HG02884 (cell line): Measurements from ENCODE around the gene HCAR1.
"Not testable (repeated sequence)": the region's sequence is repeated elsewhere in the genome, so short reads cannot be mapped to it uniquely, and the experiment has no call there.

Experiments
- ATAC-seq: cut with Tn5 transposase; IDR thresholded peaks from one replicate; pipeline ENCODE4 v1.9.1; 2021; ENCODE audit warnings: mild to moderate bottlenecking, moderate library complexity; ENCODE audit not compliant: unreplicated experiment

Gene HCAR1

DNA sequence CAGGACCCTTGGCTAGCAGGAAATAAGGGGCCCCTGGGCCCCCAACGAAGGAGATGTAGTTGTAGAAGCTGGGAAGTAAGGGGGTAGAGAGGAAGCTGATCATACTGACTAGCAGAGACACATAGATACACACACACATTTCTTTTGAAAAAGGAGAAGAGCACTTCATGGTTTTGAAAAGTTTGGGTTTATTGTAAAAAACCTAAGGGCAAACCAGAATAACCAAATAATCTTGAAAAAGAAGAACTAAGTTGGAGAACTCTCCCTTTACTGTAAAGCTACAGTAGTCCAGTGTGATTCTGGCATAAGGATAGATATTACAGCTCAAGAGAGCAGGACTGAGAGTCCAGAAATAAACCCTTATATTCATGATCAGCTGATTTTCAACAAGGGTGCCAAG is 8.3 kb downstream of the HCAR1 start:
- no peak for ATAC-seq

DNA sequence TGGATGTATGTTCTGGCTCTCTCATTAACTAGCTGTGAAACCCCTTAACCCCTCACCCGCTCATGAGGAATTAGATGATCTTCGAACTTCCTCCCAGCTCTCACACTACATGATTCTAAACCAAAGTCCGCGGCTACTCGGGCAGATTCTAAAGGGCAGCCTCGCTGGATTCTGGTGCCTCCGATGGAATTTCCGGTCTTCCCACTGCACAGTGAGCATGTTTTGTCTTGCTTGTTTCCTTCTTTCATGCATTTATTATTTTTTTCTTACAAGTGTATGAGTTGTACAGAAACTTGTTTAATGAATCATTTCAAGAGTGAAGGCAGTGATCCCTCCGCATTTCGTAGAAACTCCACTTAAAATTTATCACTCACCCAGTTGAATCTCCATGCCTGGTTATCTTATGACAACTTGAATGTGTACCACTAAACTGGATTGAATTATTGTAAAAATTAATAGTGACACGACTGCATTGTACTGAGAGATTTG is 9.5 kb downstream of the HCAR1 start:
- ATAC-seq, result no peak

DNA sequence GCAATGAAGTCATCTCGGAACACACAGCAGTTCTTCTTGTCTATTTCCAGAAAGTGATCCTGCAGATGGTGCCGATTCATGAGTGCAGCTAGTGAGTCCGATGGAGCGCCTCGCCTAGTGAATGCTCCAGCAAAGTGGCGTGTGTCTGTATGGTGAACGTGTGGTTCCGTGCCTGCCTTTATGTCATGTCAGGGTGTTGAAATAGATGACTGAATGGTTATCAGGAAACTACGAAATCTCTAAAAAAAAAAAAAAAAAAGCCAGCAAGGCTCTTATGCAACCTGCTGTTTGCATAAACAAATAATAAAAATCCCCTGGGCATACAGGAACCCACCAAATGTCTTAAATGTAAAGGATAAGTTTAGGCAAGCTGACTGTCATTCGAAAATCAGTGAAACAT is 14.0 kb downstream of the HCAR1 start, which contains the start of gene HCAR3:
Gene HCAR3 (minus strand): TSS at position 154 of the 400 bp plus-strand sequence. CDS start 74 bp downstream, at position 80.
- not testable (repeated sequence) for ATAC-seq

DNA sequence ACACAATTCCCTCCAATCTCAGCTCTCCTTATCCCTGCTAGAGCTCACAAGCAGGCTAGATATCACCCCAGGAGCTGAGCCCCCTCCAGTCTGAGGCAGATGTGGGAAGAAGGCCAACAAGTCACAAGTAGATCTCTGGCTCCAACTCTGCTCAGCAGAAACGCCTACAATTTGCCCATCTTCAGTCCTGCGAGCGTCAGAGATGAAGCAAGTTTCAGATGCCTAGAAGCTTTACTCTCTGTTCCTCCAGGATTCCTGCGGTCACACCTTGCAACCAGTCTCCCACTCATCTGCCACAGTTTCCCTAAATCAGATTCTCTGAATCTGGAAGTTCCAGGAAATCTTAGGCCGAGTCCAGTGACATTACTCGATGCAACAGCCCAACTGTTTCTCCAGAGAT is 15.4 kb downstream of the HCAR1 start:
- ATAC-seq, result not testable (repeated sequence)

DNA sequence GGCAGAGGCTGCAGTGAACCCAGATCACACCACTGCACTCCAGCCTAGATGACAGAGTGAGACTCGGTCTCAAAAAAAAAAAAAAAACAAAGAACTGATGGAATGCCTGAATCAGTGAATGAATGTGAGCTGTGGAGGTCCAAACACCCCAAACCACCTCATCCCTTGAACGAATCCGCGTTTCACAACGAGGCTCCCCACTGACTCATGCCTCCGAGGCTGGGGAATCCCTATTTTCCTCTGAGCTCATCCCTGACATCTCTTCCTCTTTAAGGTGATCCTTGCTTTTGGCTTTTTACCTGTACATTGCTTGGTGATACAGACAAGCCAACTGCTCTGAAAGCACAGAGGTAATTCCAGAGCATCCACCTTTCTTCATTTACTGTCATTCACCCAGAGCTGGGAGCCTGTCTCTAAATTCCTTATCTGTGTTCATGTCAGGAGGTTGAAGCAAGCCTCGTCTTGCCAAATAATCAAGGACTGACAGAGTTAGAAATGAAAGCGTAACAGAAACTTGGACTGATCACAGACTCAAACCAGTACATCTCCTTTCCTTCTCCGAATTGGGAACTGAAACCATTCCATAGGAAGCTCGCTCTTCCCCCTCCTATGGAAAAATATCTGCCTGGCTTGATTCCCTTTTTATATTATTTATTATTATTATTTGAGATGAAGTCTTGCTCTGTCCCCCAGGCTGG is 17.0 kb downstream of the HCAR1 start:
- not testable (repeated sequence) for ATAC-seq

DNA sequence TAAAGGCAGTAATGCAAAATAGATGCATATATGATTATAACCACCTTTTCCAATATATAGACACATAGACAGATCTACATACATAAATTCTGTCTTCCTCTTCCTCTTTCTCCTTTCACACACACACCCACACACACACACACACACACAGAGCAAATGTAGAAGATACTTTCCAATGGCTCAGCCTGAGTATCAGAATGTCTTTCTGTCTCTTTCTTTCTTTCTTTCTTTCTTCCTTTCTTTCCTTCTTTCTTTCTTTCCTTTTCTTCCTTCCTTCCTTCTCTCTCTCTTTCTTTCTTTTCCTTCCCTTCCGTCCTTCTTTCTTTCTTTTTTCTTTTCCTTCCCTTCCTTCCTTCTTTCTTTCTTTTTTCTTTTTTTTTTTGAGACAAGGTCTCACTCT is 19.4 kb downstream of the HCAR1 start:
- not testable (repeated sequence) for ATAC-seq

DNA sequence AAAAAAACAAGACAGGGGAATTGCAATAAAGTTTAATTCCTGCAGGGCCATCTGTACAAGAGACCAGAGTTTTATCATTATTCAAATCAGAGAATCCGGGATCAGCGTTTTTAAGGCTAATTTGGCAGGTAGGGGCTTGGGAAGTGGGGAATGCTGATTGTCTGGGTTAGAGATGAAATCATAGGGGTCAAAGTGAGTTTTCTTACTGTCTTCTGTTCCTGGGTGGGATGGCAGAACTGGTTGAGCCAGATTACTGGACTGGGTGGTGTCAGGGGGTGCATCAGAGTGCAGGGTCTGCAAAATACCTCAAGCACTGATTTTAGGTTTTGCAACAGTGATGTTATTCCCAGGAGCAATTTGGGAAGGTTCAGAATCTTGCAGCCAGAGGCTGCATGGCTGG is 20.3 kb downstream of the HCAR1 start:
- not testable (repeated sequence) for ATAC-seq

DNA sequence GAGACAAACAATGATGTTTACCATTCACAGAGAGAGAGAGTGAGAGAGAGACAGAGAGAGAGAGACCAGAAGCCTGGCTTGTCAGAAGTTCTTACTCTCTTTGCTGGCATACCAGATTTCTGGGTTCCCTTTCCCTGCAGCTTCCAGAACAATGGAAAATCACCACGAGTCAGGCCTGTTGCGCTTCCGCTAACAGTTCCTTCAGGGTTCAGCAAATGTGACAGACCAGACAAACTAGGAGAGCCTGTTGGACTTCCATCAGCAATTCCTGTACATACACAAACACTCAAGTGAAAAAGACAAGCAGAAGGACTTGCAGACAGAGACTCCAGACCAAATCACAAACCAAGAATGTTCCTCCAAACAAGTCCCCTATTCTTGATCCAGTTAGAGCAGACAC is 21.4 kb downstream of the HCAR1 start:
- not testable (repeated sequence) for ATAC-seq

DNA sequence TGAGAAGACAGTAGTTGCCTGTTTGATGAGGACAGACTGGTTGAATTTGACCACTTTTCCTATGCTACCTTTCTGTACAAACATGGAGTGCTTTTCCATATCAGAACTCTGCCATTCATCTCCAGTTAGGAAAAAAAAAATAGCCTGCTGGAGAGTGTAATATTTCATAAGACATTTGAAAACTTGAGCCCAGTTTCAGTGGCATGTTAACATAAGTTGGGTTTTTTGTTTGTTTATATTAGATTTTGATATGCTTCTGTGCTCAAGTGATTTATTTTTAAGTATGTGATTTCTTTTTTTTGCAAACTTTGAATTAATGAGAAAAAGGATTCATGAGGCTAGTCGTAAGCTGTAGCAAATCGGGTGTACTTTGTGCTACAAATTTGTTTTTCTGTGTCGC is 26.8 kb downstream of the HCAR1 start:
- ATAC-seq, result not testable (repeated sequence)

DNA sequence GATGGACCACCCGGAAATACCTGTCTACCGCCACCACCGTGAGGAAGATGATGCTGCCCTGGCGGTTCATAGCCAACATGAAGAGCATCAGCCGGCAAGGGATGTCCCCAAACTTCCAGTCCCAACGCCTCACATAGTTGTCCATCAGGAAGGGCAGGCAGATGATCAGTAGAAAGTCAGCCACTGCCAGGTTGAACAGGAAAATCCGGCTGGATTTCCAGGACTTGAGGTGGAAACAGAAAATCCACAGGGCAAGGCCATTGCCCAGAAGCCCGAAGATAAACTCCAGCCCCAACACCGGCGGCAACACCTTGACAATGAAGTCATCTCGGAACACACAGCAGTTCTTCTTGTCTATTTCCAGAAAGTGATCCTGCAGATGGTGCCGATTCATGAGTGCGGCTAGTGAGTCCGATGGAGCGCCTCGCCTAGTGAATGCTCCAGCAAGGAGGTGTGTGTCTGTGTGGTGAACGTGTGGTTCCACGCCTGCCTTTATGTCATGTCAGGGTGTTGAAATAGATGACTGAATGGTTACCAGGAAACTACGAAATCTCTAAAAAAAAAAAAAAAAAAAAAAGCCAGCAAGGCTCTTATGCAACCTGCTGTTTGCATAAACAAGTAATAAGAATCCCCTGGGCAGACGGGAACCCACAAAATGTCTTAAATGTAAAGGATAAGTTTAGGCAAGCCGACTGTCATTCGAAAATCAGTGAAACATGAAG is 27.6 kb downstream of the HCAR1 start, which contains the start of gene HCAR2:
Gene HCAR2 (minus strand): TSS at position 468 of the 722 bp plus-strand sequence. CDS start 74 bp downstream, at position 394.
- ATAC-seq, result not testable (repeated sequence)

DNA sequence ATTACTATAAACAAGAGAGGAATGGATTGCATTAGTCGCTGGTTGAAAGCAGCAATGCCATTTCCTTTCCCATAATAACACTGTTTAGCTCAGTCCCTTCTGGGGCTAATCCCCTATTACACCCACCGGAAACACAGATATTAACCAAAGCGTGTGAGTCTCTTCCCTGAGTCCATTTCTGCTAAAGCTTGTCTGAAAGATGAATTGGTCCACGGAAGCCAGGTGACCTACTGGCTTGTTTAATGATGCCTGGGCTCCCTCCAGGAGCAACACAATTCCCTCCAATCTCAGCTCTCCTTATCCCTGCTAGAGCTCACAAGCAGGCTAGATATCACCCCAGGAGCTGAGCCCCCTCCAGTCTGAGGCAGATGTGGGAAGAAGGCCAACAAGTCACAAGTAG is 29.2 kb downstream of the HCAR1 start:
- not testable (repeated sequence) for ATAC-seq

DNA sequence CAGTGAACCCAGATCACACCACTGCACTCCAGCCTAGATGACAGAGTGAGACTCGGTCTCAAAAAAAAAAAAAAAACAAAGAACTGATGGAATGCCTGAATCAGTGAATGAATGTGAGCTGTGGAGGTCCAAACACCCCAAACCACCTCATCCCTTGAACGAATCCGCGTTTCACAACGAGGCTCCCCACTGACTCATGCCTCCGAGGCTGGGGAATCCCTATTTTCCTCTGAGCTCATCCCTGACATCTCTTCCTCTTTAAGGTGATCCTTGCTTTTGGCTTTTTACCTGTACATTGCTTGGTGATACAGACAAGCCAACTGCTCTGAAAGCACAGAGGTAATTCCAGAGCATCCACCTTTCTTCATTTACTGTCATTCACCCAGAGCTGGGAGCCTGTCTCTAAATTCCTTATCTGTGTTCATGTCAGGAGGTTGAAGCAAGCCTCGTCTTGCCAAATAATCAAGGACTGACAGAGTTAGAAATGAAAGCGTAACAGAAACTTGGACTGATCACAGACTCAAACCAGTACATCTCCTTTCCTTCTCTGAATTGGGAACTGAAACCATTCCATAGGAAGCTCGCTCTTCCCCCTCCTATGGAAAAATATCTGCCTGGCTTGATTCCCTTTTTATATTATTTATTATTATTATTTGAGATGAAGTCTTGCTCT is 30.5 kb downstream of the HCAR1 start:
- ATAC-seq, result not testable (repeated sequence)

DNA sequence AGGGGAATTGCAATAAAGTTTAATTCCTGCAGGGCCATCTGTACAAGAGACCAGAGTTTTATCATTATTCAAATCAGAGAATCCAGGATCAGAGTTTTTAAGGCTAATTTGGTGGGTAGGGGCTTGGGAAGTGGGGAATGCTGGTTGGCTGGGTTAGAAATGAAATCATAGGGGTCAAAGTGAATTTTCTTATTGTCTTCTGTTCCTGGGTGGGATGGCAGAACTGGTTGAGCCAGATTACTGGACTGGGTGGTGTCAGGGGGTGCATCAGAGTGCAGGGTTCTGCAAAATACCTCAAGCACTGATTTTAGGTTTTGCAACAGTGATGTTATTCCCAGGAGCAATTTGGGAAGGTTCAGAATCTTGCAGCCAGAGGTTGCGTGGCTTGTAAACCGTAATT is 33.7 kb downstream of the HCAR1 start:
- not testable (repeated sequence) for ATAC-seq

DNA sequence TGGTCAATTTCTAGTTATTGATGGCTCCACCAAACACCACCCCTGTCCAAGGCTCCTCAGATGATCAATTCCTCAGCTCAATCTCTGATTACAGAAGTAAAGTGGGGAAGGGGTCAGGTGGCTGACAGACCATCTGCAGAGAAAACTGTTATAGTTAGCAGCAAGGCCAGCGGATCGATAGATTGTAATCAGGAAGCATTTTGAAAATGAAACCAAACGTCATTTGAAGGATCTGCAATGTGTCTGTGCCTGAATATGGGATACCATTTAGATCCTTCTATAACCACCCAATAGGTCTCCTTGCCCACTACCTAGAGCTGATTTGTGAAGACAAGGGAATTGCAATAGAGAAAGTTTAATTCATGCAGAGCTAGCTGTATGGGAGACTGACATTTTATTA is 39.1 kb downstream of the HCAR1 start:
- ATAC-seq, result no peak

DNA sequence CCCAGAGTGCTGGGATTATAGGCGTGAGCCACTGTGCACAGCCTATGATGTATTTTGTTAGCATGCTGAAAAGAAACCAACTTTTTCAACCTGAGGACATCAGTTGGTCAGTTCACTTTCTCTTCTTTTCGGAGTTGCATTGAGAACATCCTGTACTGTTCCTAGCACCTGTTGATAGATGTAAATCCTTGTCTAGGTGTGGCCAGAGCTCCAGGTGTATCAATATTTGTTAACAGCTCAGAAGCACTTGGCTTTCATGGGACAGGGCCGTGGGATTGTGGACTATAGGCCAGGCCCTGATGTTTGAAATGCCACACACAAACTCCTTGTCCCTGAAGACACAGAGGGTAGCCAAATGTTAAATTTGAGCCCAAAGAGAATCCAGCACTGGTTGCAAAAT is 42.4 kb downstream of the HCAR1 start:
- ATAC-seq, result no peak

DNA sequence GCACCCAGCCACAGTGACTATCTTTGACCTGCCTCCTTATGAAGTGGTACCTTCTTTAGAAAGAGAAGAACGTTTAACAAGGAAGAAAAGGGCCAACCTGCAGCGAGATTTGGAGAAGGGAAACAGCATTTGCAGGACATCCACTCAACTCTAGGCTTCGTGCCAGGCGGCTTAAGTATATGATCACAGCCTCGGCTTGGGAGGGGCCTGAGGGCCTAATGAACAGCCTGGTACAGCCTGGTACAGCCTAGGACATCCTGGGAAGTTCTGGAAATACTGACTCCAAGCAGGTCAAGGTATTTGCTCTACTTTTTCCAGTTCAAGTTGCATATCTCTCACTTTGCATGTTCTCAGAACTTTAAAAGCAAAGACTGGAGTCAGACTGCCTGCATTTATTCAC is 43.6 kb downstream of the HCAR1 start:
- ATAC-seq, result no peak

DNA sequence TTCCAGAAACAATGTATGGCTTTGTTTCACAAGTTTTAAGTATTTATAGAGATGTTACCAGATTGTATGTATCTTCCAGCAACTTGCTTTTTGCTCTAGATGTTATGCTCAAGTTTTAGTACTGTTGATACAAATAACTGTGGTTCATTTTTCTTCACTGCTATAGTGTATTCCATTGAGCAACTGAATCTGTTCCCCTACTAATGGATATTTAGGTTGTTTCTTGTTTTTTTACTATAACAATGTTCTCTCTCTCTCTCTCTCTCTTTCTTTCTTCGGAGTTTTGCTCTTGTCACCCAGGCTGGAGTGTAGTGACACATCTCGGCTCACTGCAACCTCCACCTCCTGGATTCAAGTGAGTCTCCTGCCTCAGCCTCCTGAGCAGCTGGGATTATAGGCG is 44.1 kb downstream of the HCAR1 start:
- no peak for ATAC-seq

DNA sequence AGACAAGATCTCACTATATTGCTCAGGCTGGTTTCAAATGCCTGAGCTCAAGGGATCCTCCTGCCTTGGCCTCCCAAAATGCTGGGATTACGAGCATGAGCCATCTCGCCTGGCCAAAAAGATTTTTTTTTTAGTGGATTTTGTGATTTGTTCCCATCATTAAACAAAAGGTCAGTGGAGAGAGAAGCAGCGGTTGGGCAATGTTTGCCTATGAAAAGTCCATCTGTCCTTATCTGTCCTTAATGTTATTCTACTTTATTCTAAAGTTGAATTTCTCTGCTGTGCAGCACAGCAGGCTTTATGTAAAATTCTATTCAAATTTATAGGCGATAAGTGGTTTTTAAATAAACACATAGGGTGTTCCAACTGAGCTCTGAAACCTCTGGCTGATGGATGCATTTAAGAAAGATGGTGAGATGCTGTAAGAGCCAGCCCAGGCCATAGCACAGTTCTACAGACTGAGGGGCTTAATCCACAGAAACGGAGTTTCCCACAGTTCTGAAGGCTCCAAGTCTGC is 46.3 kb downstream of the HCAR1 start:
- ATAC-seq, result no peak

DNA sequence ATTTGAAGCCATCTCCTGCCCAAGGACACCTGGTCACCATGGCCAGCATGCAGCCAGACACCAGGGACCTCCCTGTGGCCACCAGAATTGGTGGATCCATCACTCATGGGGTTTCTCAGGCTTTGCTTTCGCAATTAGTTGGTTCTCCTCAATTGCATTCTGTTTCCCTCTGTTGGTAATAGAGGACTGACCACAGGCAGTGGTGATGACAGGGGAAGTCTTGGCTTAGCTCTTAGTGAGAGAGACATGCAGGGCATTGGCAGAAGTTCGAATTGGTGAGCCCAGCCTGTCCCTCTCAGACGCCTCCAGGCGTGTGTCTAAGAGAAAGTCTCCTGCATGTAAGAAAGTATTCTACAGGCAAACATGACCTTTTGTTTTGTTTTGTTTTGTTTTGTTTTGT is 48.8 kb downstream of the HCAR1 start:
- ATAC-seq, result no peak

DNA sequence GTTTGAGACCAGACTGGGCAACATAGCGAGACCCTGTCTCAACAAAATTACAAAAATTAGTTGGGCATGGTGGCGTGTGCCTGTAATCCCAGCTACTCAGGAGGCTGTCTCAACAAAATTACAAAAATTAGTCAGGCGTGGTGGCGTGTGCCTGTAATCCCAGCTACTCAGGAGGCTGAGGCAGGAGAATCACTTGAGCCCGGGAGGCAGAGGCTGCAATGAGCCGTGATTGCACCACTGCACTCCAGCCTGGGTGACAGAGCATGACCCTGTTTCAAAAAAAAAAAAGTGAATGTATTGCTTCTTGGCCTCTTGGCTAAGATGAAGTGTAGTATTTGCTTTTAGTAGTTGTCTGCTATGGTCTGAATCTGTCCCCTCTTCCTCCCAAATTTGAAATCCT is 49.7 kb downstream of the HCAR1 start:
- not testable (repeated sequence) for ATAC-seq

DNA sequence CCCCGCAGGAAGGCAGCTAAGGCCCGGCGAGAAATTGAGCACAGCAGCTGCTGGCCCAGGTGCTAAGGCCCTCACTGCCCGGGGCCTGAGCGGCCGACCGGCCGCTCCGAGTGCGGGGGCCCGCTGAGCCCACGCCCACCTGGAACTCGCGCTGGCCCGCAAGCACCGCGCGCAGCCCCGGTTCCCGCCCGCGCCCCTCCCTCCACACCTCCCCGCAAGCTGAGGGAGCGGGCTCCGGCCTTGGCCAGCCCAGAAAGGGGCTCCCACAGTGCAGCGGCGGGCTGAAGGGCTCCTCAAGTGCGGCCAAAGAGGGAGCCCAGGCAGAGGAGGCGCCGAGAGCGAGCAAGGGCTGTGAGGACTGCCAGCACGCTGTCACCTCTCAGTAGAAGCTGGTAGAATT is 53.9 kb downstream of the HCAR1 start:
- not testable (repeated sequence) for ATAC-seq
